Measurements from ENCODE around the gene IP6K1. TPM values are rescaled to one million over a fixed set of nuclear protein-coding genes. Genes with fewer than 3 reads are reported as not detected.
A peak's percentile ranks its signal among the peaks of the same experiment; 100 is the strongest.
"Not testable (repeated sequence)": the region's sequence is repeated elsewhere in the genome, so short reads cannot be mapped to it uniquely, and the experiment has no call there.

Gene IP6K1
- total RNA-seq, 1 donor = 47.9 TPM

DNA sequence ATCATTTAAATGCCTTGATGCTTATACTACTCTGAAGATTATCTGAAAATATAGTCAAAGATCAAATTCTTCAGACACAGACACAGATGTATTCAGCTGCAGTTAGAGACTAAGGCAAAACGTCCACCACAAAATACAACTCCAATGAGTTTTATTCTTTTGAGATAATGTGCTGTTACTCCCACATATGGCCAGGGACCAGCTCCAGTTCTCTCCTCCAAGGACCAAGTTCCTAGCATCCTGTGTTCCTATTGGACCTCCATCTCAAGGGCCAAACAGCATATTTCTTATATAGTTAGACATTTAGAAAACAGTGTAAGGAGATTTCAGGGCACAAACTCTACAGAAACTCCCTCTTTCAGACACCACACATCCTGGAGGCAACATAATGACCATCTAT is 27.1 kb downstream of the IP6K1 start:
- H3K4me3 ChIP-seq (ENCODE audit: low read depth, low read length) = no peak overlapping the region
- TF ChIP-seq, protein P1, sequence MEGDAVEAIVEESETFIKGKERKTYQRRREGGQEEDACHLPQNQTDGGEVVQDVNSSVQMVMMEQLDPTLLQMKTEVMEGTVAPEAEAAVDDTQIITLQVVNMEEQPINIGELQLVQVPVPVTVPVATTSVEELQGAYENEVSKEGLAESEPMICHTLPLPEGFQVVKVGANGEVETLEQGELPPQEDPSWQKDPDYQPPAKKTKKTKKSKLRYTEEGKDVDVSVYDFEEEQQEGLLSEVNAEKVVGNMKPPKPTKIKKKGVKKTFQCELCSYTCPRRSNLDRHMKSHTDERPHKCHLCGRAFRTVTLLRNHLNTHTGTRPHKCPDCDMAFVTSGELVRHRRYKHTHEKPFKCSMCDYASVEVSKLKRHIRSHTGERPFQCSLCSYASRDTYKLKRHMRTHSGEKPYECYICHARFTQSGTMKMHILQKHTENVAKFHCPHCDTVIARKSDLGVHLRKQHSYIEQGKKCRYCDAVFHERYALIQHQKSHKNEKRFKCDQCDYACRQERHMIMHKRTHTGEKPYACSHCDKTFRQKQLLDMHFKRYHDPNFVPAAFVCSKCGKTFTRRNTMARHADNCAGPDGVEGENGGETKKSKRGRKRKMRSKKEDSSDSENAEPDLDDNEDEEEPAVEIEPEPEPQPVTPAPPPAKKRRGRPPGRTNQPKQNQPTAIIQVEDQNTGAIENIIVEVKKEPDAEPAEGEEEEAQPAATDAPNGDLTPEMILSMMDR (IDR thresholded peaks at IDR 0.05; ENCODE audit: insufficient read depth, low read depth, low read length) = no peak
- DNase-seq (ENCODE audit: low read depth) = peak; percentile 8

DNA sequence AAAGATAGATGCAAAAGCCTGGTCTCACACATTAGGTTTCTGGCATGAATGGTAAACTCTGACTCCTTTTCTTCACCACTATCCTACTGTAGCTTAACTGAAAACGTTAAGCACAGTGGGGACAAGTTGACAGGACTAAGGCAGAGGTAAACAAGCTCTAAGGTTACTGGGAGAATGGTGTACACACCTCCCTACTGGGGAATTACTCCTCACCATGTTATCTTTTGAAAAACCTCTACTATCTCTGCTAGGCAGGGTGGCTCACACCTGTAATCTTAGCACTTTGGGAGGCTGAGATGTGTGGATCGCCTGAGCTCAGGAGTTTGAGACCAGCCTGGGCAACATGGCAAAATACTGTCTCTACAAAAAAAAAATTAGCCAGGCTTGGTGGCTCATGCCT is 29.1 kb downstream of the IP6K1 start:
- TF ChIP-seq, protein P1 (IDR thresholded peaks at IDR 0.05; ENCODE audit: insufficient read depth, low read depth, low read length) = no peak
- DNase-seq (ENCODE audit: low read depth) = no peak
- H3K4me3 ChIP-seq (ENCODE audit: low read depth, low read length) = no peak overlapping the region

DNA sequence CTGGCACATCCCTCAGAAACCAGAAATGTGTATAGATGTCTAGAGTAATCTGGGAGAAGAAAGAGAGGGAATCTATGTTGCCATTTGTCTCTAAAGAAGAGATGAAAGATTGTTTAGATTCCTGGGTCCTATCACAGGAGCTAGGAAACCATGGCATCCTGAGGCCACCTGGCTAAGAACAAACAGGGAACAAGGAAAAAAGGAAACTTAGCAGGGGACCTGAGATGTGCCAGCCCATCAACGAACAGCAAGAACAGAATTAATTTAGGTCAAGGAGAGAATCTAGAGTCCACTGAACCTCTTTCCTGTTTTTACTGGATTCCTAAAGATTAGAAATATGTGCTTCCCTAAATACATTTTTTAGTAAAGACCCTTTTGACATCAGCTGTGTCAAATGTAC is 30.3 kb downstream of the IP6K1 start:
- TF ChIP-seq, protein P1 (IDR thresholded peaks at IDR 0.05; ENCODE audit: insufficient read depth, low read depth, low read length) = no peak
- no peak for DNase-seq (ENCODE audit: low read depth)
- H3K4me3 ChIP-seq (ENCODE audit: low read depth, low read length) = no peak overlapping the region

DNA sequence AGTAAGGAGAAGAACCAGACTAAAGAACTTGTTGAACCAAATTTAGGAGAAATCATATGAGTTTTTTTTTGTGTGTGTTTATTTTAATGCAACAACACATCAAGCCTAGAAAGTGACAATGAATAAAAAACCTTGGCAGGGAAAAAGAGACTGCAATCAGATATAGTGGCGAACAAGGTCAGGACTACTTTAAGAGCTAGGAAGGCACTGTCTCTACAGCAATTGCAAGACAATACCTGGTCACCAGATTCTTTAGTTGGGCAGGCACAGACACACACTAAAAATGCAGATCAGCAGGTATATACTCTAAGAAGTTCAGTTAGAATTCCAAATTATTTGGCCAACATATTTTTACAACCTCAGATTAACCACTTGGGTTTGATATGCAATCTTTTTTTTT is 31.8 kb downstream of the IP6K1 start:
- TF ChIP-seq, protein P1 (IDR thresholded peaks at IDR 0.05; ENCODE audit: insufficient read depth, low read depth, low read length) = no peak
- DNase-seq (ENCODE audit: low read depth) = no peak
- H3K4me3 ChIP-seq (ENCODE audit: low read depth, low read length) = no peak overlapping the region

DNA sequence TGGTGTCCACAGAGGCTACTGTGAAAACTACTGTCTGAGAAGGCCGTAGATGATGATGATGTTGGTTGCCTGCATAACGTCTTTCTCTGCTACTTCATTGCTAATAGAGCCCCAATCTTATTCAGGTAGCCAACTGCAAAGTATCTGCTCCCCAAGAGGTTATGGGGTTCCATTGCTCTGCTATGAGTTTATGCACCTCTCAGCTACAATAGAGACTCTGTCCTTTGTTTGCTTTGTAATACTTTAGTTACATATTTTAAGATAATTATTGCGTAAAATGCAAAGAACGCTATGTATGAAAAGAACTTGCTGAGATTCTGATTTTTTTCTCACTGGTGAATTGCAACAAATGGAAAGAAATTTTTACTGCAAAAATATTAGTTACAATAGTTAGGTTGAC is 34.8 kb downstream of the IP6K1 start:
- DNase-seq (ENCODE audit: low read depth) = no peak
- TF ChIP-seq, protein P1 (IDR thresholded peaks at IDR 0.05; ENCODE audit: insufficient read depth, low read depth, low read length) = no peak
- no peak overlapping the region for H3K4me3 ChIP-seq (ENCODE audit: low read depth, low read length)

DNA sequence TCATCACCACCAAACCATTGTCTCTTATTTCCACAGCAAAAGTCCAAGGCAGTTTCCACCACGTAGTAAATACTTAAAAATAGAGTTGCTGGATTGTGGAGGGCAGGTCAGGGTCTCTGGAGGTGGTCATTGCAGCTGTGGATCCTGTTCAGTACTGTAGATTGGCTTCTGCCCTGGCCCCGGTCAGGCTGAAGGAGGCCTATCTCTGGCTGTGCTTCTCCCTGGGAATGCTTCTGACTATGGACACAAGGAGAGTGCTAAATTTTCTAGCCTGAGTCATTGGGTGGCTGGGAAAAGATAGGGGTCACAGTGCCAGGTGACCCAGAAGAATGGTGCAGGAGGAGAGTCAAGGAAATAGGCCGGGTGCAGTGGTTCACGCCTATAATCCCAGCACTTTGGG is 36.3 kb downstream of the IP6K1 start:
- TF ChIP-seq, protein P1 (IDR thresholded peaks at IDR 0.05; ENCODE audit: insufficient read depth, low read depth, low read length) = no peak
- DNase-seq (ENCODE audit: low read depth) = no peak
- no peak overlapping the region for H3K4me3 ChIP-seq (ENCODE audit: low read depth, low read length)

DNA sequence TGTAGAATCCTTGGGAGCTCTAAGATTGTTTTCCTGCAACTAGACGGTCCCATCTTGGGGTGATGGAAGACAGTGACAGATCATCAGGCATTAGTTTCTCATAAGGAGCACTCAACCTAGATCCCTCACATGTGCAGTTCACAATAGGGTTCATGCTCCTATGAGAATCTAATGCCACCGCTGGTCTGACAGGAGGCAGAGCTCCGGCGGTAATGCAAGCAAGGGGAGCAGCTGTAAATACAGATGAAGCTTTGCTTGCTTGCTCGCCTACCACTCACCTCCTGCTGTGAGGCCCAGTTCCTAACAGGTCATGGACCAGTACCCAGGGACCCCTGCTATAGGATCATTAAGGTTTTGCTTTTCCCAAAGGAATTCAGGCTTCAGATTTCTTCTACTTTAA is 37.5 kb downstream of the IP6K1 start:
- not testable (repeated sequence) for H3K4me3 ChIP-seq (ENCODE audit: low read depth, low read length)

More for the DNA sequence above, 37.5 kb downstream of the IP6K1 start:
- not testable (repeated sequence) for DNase-seq (ENCODE audit: low read depth)

Data from fibroblast of villous mesenchyme (primary cell).